Measurements from ENCODE around the gene L3MBTL3. TPM values are rescaled to one million over a fixed set of nuclear protein-coding genes. Genes with fewer than 3 reads are reported as not detected.

The L3MBTL3 gene
- total RNA-seq, 2 donors from 2014 or later, result 7.4 to 12.5 TPM

Other genes with a start within 250 kb of the L3MBTL3 start
- not detected for gene TMEM244, start 157.3 kb upstream of the L3MBTL3 start, total RNA-seq
- gene SAMD3, start 204.4 kb downstream of the L3MBTL3 start, total RNA-seq, result 10 to 100 TPM; 14.6 to 39.3 TPM